Ishikawa (cell line): ENCODE results near the gene CRTC2.

ENCODE experiments used
- CEBPB ChIP-seq: IDR thresholded peaks from 2 replicates; pipeline ENCODE4 v1.6.1; 2012
- CREB1 ChIP-seq: IDR thresholded peaks from 2 replicates; pipeline ENCODE4 v1.6.1; 2012; ENCODE audit warnings: low read depth
- EGR1 ChIP-seq: IDR thresholded peaks from 2 replicates; pipeline ENCODE4 v1.6.1; 2012
- EP300 ChIP-seq: IDR thresholded peaks from 2 replicates; pipeline ENCODE4 v1.6.1; 2012; ENCODE audit warnings: borderline replicate concordance
- FOXM1 ChIP-seq: IDR thresholded peaks from 2 replicates; pipeline ENCODE4 v1.6.1; 2012; ENCODE audit warnings: low read depth, borderline replicate concordance
- NFIC ChIP-seq: IDR thresholded peaks from 2 replicates; pipeline ENCODE4 v1.6.1; 2012
- RAD21 ChIP-seq: IDR thresholded peaks from 2 replicates; pipeline ENCODE4 v1.6.1; 2012; ENCODE audit warnings: low read depth
- TAF1 ChIP-seq: IDR thresholded peaks from 2 replicates; pipeline ENCODE4 v1.6.1; 2012; ENCODE audit warnings: low read depth, mild to moderate bottlenecking
- TCF12 ChIP-seq: IDR thresholded peaks from 2 replicates; pipeline ENCODE4 v1.6.1; 2012; ENCODE audit warnings: low read depth
- TEAD4 ChIP-seq: IDR thresholded peaks from 2 replicates; pipeline ENCODE4 v1.6.1; 2012
- YY1 ChIP-seq: IDR thresholded peaks from 2 replicates; pipeline ENCODE4 v1.6.1; 2012; ENCODE audit warnings: low read depth
- ZBTB7A ChIP-seq: IDR thresholded peaks from 2 replicates; pipeline ENCODE4 v1.6.1; 2012; ENCODE audit warnings: low read depth
- TF ChIP-seq, protein P1 (sequence below): IDR thresholded peaks from 2 replicates; pipeline ENCODE4 v1.6.1; 2012; ENCODE audit warnings: low read depth, mild to moderate bottlenecking
- TF ChIP-seq, protein P2 (sequence below): IDR thresholded peaks from 2 replicates; pipeline ENCODE4 v1.6.1; 2012
- TF ChIP-seq, protein P3 (sequence below): IDR thresholded peaks from 2 replicates; pipeline ENCODE4 v1.6.1; 2012

Gene CRTC2

DNA sequence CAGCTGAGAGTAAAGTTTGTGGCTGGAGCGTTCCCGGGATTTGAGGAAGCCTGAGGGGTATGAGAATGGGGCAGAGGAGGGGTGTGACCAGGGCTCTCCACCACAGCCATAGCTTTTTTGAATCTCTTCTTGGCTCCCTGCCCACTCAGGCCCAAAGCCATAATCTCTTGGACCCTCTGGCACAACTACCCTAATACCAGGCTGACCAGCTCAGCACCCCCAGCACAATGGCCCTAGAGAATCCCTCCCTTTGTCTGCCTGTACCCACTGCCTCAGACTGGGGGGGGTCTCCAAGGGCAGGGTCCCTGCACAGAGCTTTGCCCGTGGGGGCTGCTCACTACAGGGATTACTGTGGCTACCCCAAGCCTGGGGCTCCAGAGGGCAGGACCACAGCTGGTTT is 19.4 kb downstream of the CRTC2 start:
- TF ChIP-seq CEBPB (no peak), NFIC (0 out of 2 replicates have a peak, but pooled peaks have one; percentile 7)

DNA sequence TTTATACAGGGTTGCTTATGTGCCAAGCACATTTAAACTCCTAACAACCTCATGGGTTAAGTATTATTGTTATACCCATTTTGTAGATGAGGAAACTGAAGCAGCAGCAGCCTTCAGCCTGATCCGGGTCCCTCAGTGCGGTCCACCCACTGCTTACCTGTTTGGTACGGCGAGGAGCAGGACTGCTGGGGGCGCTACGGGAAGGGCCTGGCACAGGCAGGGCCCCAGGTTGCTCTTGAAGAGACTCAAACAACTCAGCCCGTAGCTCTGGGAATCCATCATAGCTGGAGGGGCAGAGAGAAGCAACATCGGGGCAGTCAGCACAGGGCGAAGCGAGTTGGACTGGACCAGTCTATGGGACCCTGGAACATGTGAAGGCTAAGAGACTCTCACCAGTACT is 21.1 kb downstream of the CRTC2 start:
- no peak for TF ChIP-seq EP300
- TF ChIP-seq, protein P1, sequence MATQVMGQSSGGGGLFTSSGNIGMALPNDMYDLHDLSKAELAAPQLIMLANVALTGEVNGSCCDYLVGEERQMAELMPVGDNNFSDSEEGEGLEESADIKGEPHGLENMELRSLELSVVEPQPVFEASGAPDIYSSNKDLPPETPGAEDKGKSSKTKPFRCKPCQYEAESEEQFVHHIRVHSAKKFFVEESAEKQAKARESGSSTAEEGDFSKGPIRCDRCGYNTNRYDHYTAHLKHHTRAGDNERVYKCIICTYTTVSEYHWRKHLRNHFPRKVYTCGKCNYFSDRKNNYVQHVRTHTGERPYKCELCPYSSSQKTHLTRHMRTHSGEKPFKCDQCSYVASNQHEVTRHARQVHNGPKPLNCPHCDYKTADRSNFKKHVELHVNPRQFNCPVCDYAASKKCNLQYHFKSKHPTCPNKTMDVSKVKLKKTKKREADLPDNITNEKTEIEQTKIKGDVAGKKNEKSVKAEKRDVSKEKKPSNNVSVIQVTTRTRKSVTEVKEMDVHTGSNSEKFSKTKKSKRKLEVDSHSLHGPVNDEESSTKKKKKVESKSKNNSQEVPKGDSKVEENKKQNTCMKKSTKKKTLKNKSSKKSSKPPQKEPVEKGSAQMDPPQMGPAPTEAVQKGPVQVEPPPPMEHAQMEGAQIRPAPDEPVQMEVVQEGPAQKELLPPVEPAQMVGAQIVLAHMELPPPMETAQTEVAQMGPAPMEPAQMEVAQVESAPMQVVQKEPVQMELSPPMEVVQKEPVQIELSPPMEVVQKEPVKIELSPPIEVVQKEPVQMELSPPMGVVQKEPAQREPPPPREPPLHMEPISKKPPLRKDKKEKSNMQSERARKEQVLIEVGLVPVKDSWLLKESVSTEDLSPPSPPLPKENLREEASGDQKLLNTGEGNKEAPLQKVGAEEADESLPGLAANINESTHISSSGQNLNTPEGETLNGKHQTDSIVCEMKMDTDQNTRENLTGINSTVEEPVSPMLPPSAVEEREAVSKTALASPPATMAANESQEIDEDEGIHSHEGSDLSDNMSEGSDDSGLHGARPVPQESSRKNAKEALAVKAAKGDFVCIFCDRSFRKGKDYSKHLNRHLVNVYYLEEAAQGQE: no peak

DNA sequence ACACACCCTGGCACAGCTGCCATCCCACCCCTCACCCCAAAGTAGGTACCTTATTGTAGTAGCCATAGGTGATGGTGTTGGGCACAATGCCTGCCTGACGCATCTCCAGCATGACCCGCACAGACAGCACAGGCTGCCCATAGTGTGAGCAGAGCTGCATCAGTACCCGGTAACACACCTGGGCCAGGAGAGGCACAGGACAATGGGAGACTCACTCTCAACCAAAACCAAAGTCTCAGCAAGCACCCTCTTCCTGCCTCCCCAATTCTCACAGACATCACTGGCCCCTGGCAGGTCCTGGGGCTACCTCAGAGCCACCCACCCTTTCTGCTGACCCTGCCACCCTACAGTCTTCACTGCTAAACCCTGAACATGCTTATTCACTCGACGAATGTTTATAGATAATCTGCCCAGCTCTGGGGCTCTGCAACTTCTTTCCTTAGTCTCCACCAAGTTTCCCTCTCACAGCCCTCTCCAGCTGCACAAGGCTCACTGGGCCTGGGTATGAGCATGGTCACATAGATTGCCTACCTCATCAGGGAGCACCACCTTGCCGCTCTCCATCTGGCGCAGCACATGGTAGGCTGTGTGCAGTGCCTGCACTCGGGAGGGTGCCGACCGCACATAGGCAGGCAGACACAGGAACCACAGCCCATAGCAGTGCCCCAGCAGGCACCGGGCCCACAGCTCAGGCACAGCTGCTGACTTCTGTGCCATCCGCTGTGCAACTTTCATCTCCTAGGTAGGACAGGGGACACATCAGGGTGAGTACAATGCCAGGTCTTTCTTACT is 22.2 kb downstream of the CRTC2 start:
- TF ChIP-seq, protein P2, sequence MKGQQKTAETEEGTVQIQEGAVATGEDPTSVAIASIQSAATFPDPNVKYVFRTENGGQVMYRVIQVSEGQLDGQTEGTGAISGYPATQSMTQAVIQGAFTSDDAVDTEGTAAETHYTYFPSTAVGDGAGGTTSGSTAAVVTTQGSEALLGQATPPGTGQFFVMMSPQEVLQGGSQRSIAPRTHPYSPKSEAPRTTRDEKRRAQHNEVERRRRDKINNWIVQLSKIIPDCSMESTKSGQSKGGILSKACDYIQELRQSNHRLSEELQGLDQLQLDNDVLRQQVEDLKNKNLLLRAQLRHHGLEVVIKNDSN: no peak
- no peak for TF ChIP-seq CREB1
- TF ChIP-seq, protein P3, sequence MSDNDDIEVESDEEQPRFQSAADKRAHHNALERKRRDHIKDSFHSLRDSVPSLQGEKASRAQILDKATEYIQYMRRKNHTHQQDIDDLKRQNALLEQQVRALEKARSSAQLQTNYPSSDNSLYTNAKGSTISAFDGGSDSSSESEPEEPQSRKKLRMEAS: no peak
- TF ChIP-seq CEBPB: no peak
- no peak for TF ChIP-seq TEAD4
- no peak for TF ChIP-seq FOXM1

DNA sequence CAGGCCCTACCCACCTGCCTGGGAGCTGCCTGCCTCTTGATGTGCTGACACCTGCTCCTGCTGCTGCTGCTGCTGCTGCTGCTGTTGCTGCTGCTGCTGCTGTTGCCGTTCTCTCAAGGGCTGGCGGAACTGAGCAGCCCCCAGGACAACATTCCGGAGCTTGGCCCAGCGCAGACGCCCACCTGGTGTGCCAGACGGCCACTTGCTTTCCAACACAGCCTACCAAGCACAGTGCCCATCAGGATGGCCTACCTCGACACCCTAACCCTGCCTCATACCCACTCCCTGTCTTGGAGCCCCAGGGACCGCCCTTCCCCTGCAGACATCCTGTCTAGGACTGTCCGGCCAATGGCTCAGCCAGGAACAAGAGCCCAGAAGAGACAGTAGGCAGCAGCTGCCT is 23.7 kb downstream of the CRTC2 start:
- TF ChIP-seq, protein P2: no peak
- TF ChIP-seq YY1 (no peak), FOXM1 (no peak)

DNA sequence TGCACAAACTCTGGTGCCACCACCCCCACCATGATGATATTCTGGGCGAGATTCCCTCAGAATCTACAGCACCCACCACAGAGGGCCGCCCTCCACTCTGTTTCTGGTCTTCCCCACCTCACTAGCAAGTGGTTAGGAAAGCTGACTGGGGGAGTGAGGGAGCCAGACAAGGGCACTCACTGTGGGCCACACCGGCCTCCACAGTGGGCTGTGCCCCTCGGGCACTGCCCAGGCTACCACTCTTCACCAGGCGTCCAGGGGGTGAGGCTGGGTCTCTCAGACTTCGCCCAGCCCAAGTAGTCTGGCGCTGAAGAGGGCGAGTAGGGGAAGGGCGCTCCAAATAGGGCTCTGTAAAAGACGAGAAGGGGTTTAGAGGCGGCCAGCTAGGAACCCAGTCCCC is 24.5 kb downstream of the CRTC2 start:
- TF ChIP-seq YY1: no peak
- TF ChIP-seq CEBPB: no peak
- no peak for TF ChIP-seq TCF12
- TF ChIP-seq RAD21: no peak
- no peak for TF ChIP-seq CREB1
- no peak for TF ChIP-seq TEAD4
- TF ChIP-seq, protein P3: no peak
- TF ChIP-seq, protein P1: no peak
- no peak for TF ChIP-seq NFIC
- TF ChIP-seq ZBTB7A: no peak
- no peak for TF ChIP-seq EGR1
- no peak for TF ChIP-seq TAF1
- TF ChIP-seq EP300: no peak
- TF ChIP-seq FOXM1: no peak
- TF ChIP-seq, protein P2: no peak

DNA sequence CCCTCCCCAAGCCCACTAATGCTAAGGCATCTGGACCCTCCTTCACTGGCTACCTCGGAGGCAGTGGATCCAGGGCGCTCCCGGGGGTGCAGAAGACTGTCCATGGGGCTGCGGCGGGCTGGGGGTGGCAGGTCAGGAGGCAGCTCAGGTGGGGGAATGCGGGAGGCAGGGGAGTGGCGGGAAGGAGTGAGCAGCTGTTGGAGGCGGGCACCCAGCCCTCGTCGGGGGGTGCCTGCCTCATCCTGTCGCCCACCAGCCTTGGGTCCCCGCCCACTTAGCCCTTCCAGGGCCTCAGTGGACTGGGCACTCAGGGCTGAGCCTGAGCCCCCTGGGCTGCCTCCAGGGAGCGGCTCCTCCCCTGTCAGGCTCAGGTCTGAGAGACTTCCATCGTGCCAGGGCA is 25.0 kb downstream of the CRTC2 start:
- TF ChIP-seq, protein P2: no peak
- TF ChIP-seq TEAD4: no peak
- TF ChIP-seq EP300: no peak
- TF ChIP-seq TAF1: no peak
- no peak for TF ChIP-seq YY1
- no peak for TF ChIP-seq CEBPB
- TF ChIP-seq EGR1: no peak
- TF ChIP-seq TCF12: no peak
- TF ChIP-seq, protein P1: no peak
- TF ChIP-seq ZBTB7A: no peak
- TF ChIP-seq, protein P3: no peak
- TF ChIP-seq NFIC: no peak
- no peak for TF ChIP-seq CREB1
- no peak for TF ChIP-seq RAD21
- TF ChIP-seq FOXM1: no peak
